Duodenal mucosa (tissue), 2 donors: Measurements from ENCODE around the gene TIMM23.
"Not testable (repeated sequence)": the region's sequence is repeated elsewhere in the genome, so short reads cannot be mapped to it uniquely, and the experiment has no call there.

ENCODE experiments used
- H3K27ac ChIP-seq: one replicate; pipeline ENCODE4 v1.7.0; 2013; ENCODE audit warnings: low read depth, low read length
- H3K27me3 ChIP-seq, 2 donors: one replicate each; pipeline ENCODE4 v1.7.0; 2013; ENCODE audit warnings: low read length in 2 of 2, control low read depth in 1 of 2; ENCODE audit not compliant: insufficient read depth in 2 of 2, control insufficient read depth in 1 of 2
- H3K36me3 ChIP-seq, 2 donors: one replicate each; pipeline ENCODE4 v1.7.0; 2013; ENCODE audit warnings: low read length in 2 of 2, control low read depth in 1 of 2; ENCODE audit not compliant: insufficient read depth in 2 of 2, control insufficient read depth in 1 of 2
- H3K4me1 ChIP-seq, 2 donors: one replicate each; pipeline ENCODE4 v1.7.0; 2013; ENCODE audit warnings: low read length in 2 of 2, control low read depth in 1 of 2; ENCODE audit not compliant: insufficient read depth in 2 of 2, control insufficient read depth in 1 of 2
- H3K4me3 ChIP-seq, 2 donors: one replicate each; pipeline ENCODE4 v1.7.0; 2013; ENCODE audit warnings: low read length in 2 of 2, low read depth in 1 of 2
- H3K9ac ChIP-seq, 2 donors: one replicate each; pipeline ENCODE4 v1.7.0; 2013; ENCODE audit warnings: low read length in 2 of 2, low read depth in 1 of 2
- H3K9me3 ChIP-seq, 2 donors: one replicate each; pipeline ENCODE4 v1.7.0; 2013; ENCODE audit warnings: low read length in 2 of 2, control low read depth in 1 of 2; ENCODE audit not compliant: control insufficient read depth in 1 of 2

Gene TIMM23

GRCh38 chr10:45984473-45984872 lies 12.2 kb downstream of the TIMM23 start:
- not testable (repeated sequence) for H3K4me1 ChIP-seq

GRCh38 chr10:45985590-45985989 lies 13.3 kb downstream of the TIMM23 start:
- not testable (repeated sequence) for H3K36me3 ChIP-seq, H3K27ac ChIP-seq

More at GRCh38 chr10:45984473-45984872, 12.2 kb downstream of the TIMM23 start:
- not testable (repeated sequence) for H3K27ac ChIP-seq, H3K36me3 ChIP-seq, H3K4me3 ChIP-seq, H3K9ac ChIP-seq, H3K27me3 ChIP-seq, H3K9me3 ChIP-seq

GRCh38 chr10:45997557-45997956 lies 25.3 kb downstream of the TIMM23 start:
- Histone ChIP-seq H3K27me3 (no peaks in the 10 kb centered on the region), H3K4me1 (no peaks in the 10 kb centered on the region), H3K9me3 (no peaks in the 10 kb centered on the region), H3K36me3 (peaks cover 4 to 39% of the 10 kb centered on the region in 2 donors), H3K4me3 (no peak overlapping the region), H3K9ac (no peak overlapping the region), H3K27ac (no peak overlapping the region)

More at GRCh38 chr10:45985590-45985989, 13.3 kb downstream of the TIMM23 start:
- H3K4me3 ChIP-seq, H3K27me3 ChIP-seq, H3K9ac ChIP-seq, H3K4me1 ChIP-seq, H3K9me3 ChIP-seq: not testable (repeated sequence)

GRCh38 chr10:45997994-45998763 lies 25.9 kb downstream of the TIMM23 start:
- Histone ChIP-seq H3K27me3 (no peaks in the 10 kb centered on the region), H3K36me3 (peaks cover 7 to 44% of the 10 kb centered on the region in 2 donors), H3K27ac (no peak overlapping the region), H3K9ac (no peak overlapping the region), H3K9me3 (no peaks in the 10 kb centered on the region), H3K4me3 (no peak overlapping the region), H3K4me1 (peaks cover 0 to 2% of the 10 kb centered on the region in 2 donors)

GRCh38 chr10:45999955-46000354 lies 27.7 kb downstream of the TIMM23 start:
- H3K36me3 ChIP-seq: peaks cover 14 to 59% of the 10 kb centered on the region in 2 donors
- H3K27ac ChIP-seq, H3K4me1 ChIP-seq, H3K9me3 ChIP-seq, H3K27me3 ChIP-seq, H3K4me3 ChIP-seq, H3K9ac ChIP-seq: not testable (repeated sequence)

- Histone ChIP-seq H3K9ac (no peak overlapping the region), H3K4me1 (peaks cover 0 to 4% of the 10 kb centered on the region in 2 donors), H3K4me3 (no peak overlapping the region), H3K36me3 (peaks cover 14 to 65% of the 10 kb centered on the region in 2 donors), H3K9me3 (no peaks in the 10 kb centered on the region), H3K27ac (no peak overlapping the region), H3K27me3 (no peaks in the 10 kb centered on the region)
These were observed 28.2 kb downstream of the TIMM23 start for GRCh38 chr10:46000538-46000937.

- H3K9ac ChIP-seq: no peak overlapping the region
- H3K27me3 ChIP-seq: no peaks in the 10 kb centered on the region
- no peak overlapping the region for H3K27ac ChIP-seq
- no peaks in the 10 kb centered on the region for H3K9me3 ChIP-seq
- peaks cover 0 to 4% of the 10 kb centered on the region in 2 donors for H3K4me1 ChIP-seq
- no peak overlapping the region for H3K4me3 ChIP-seq
- peaks cover 14 to 72% of the 10 kb centered on the region in 2 donors for H3K36me3 ChIP-seq
These were observed 29.0 kb downstream of the TIMM23 start for GRCh38 chr10:46001187-46001756.

- peaks cover 14 to 81% of the 10 kb centered on the region in 2 donors for H3K36me3 ChIP-seq
These were observed 29.9 kb downstream of the TIMM23 start for GRCh38 chr10:46002189-46002687.

GRCh38 chr10:46002916-46003693 lies 30.8 kb downstream of the TIMM23 start:
- H3K36me3 ChIP-seq: peaks cover 14 to 82% of the 10 kb centered on the region in 2 donors
- no peaks in the 10 kb centered on the region for H3K27me3 ChIP-seq
- peaks cover 0 to 4% of the 10 kb centered on the region in 2 donors for H3K4me1 ChIP-seq
- no peak overlapping the region for H3K4me3 ChIP-seq
- no peaks in the 10 kb centered on the region for H3K9me3 ChIP-seq
- no peak overlapping the region for H3K27ac ChIP-seq
- no peak overlapping the region for H3K9ac ChIP-seq

More at GRCh38 chr10:46002189-46002687, 29.9 kb downstream of the TIMM23 start:
- H3K4me1 ChIP-seq, H3K4me3 ChIP-seq, H3K27me3 ChIP-seq, H3K27ac ChIP-seq, H3K9me3 ChIP-seq, H3K9ac ChIP-seq: not testable (repeated sequence)

GRCh38 chr10:46004963-46005362 lies 32.7 kb downstream of the TIMM23 start:
- Histone ChIP-seq H3K4me3 (no peak overlapping the region), H3K27ac (no peak overlapping the region), H3K36me3 (peaks cover 23 to 89% of the 10 kb centered on the region in 2 donors), H3K9ac (no peak overlapping the region), H3K27me3 (no peaks in the 10 kb centered on the region), H3K9me3 (no peaks in the 10 kb centered on the region), H3K4me1 (peaks cover 0 to 4% of the 10 kb centered on the region in 2 donors)
